Measurements from ENCODE around the gene DUS2.

The DUS2 gene

DNA sequence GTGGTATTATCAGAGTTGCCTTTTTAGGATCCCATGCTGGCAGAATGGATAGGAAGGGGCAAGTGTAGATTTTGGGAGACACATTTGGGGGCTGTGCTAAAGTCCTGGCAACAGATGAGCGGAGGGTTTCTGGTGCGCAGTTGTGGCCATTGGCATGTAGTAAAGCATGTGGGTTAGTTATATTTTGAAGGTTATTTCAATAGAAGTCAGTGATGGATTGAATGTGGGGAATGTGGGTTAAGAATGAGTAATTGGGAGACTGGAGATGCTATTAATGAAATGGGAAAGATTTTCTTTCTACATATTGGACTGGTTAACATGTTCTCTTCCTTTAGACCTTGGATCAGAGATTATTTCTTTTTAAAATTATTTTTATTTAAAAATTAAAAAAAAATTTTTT is 10.0 kb downstream of the DUS2 start:
- no peak for DNase-seq (ENCODE audit: low read depth)
- H3K4me3 ChIP-seq (ENCODE audit: control insufficient read depth, low read depth, low read length) = no peak overlapping the region
- TF ChIP-seq, protein P1, sequence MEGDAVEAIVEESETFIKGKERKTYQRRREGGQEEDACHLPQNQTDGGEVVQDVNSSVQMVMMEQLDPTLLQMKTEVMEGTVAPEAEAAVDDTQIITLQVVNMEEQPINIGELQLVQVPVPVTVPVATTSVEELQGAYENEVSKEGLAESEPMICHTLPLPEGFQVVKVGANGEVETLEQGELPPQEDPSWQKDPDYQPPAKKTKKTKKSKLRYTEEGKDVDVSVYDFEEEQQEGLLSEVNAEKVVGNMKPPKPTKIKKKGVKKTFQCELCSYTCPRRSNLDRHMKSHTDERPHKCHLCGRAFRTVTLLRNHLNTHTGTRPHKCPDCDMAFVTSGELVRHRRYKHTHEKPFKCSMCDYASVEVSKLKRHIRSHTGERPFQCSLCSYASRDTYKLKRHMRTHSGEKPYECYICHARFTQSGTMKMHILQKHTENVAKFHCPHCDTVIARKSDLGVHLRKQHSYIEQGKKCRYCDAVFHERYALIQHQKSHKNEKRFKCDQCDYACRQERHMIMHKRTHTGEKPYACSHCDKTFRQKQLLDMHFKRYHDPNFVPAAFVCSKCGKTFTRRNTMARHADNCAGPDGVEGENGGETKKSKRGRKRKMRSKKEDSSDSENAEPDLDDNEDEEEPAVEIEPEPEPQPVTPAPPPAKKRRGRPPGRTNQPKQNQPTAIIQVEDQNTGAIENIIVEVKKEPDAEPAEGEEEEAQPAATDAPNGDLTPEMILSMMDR (conservative IDR thresholded peaks at IDR 0.05; ENCODE audit: control insufficient read depth, insufficient read depth, low read depth, low read length) = no peak

DNA sequence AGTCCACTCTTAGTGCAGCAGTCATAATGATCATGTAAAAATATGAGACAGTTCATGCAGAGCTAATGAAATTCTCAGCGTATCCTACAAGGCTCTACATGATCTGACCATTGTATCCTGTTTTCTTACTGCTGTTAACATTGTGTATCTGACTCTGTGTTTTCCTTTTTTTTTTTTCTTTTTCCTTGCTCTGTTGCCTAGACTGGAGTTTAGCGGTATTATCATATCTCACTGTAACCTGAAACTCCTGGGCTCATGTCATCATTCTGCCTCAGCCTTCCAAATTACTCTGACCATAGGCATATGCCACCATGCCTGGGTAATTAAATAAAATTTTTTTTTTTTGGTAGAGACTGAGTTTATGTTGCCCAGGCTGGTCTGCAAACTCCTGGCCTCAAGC is 12.1 kb downstream of the DUS2 start:
- no peak overlapping the region for H3K4me3 ChIP-seq (ENCODE audit: control insufficient read depth, low read depth, low read length)
- TF ChIP-seq, protein P1 (conservative IDR thresholded peaks at IDR 0.05; ENCODE audit: control insufficient read depth, insufficient read depth, low read depth, low read length) = no peak
- no peak for DNase-seq (ENCODE audit: low read depth)

DNA sequence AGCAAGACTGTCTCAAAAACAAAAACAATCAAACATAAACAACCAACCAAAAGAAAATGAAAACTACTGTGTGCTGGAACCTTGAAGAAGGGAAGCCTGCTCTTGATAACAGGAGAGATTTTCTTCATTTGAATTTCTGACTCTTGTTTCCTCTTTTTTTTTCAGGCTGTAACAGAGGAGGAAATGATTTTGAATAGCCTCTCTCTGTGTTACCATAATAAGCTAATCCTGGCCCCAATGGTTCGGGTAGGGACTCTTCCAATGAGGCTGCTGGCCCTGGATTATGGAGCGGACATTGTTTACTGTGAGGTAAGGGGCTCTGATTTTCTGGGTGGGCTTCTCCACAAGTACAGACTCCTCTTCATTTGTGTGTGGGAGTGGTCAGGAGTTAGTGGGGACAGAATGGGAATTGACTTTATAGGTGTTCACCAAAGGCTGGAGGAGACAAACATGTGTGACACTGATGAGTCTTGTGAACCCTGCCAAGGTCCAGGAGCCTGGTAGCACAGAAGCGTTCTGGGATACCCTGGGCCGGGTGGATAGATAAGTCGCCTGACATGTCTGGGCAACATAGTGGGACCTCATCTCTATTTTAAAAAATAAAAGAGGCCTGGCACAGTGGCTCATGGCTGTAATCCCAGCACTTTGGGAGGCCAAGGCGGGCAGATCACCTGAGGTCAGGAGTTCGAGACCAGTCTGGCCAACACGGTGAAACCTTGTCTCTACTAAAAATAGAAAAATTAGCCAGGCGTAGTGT is 14.9 kb downstream of the DUS2 start:
- no peak overlapping the region for H3K4me3 ChIP-seq (ENCODE audit: control insufficient read depth, low read depth, low read length)
- TF ChIP-seq, protein P1 (conservative IDR thresholded peaks at IDR 0.05; ENCODE audit: control insufficient read depth, insufficient read depth, low read depth, low read length) = no peak
- no peak for DNase-seq (ENCODE audit: low read depth)

GRCh38 chr16:68040506-68041288 is 17.6 kb downstream of the DUS2 start:
- H3K4me3 ChIP-seq (ENCODE audit: control insufficient read depth, low read depth, low read length) = no peak overlapping the region
- TF ChIP-seq, protein P1 (conservative IDR thresholded peaks at IDR 0.05; ENCODE audit: control insufficient read depth, insufficient read depth, low read depth, low read length) = peak; percentile 84
- peak; percentile 60 for DNase-seq (ENCODE audit: low read depth)

DNA sequence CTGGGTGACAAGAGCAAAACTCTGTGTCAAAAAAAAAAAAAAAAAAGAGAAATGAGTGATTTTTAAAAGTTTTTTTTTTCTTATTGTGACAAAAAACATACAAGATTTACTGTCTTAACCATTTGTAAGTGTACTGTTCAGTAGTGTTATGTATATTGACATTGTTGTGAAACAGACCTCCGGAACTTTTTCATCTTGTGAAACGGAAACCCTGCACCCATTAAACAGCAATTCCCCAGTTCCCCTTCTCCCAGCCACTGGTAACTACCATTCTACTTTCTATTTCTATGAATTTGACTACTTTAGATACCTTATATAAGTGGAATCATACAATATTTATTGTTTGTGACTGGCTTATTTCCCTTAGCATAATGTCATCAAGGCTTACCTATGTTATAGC is 18.7 kb downstream of the DUS2 start:
- DNase-seq (ENCODE audit: low read depth) = no peak
- TF ChIP-seq, protein P1 (conservative IDR thresholded peaks at IDR 0.05; ENCODE audit: control insufficient read depth, insufficient read depth, low read depth, low read length) = no peak
- no peak overlapping the region for H3K4me3 ChIP-seq (ENCODE audit: control insufficient read depth, low read depth, low read length)

- no peak for DNase-seq (ENCODE audit: low read depth)
- no peak overlapping the region for H3K4me3 ChIP-seq (ENCODE audit: control insufficient read depth, low read depth, low read length)
- TF ChIP-seq, protein P1 (conservative IDR thresholded peaks at IDR 0.05; ENCODE audit: control insufficient read depth, insufficient read depth, low read depth, low read length) = no peak
Observed at GRCh38 chr16:68046106-68046505, 23.0 kb downstream of the DUS2 start.

All from fibroblast of mammary gland (primary cell).